ENCODE measurements around the gene OLFML2B.
"Not testable (repeated sequence)": the region's sequence is repeated elsewhere in the genome, so short reads cannot be mapped to it uniquely, and the experiment has no call there.

Gene OLFML2B

GRCh38 chr1:162035241-162035640, 11.6 kb upstream of the OLFML2B start:
- no peak for DNase-seq (ENCODE audit: low read depth)

- no peak for DNase-seq (ENCODE audit: low read depth)
Measured at GRCh38 chr1:162033428-162033827, 9.8 kb upstream of the OLFML2B start.

DNA sequence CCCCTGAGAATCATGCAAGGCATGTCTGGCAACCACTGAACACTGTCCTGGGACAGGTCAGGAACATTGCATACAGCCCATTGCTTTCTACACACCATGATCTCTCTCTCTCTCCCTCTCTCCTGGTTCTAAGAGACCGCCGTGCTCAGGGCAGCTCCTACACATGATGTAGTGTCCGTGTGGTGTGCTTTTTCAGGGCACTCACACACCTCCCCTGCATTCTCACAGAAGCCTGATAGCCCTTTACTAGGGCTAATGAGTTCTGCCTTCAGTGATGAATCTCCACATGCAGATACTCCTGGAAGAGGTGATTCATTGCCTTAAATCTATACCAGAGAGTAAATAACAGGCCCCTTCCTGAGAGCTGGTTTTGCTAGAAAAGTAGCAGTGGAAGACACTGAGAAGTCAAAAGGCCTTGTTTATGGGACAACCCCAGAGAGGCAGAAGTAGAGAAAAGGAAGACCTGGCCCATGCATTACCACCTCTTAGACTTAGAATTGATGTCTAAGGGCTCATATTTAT, 7.2 kb upstream of the OLFML2B start:
- DNase-seq (ENCODE audit: low read depth): no peak

DNA sequence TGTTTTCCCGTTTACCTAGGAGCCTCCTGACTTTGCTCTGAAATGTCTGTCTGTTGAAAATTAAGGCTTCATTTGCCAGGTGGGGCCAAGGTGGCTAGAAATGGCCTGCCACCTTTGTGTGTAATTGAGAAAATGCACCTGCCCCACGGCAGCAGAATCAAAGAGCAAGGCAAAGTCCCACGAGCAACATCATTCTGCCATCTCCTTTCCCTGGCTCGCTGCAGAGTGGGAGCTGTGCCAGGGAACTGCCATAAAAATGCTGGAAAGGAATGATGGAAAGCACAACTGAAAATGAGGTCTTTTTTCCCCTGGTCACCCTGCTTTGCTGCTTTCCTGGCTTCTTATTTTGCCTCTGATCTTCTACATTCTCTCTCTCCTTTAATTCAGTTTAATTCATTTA, 5.5 kb upstream of the OLFML2B start:
- DNase-seq (ENCODE audit: low read depth): no peak

DNA sequence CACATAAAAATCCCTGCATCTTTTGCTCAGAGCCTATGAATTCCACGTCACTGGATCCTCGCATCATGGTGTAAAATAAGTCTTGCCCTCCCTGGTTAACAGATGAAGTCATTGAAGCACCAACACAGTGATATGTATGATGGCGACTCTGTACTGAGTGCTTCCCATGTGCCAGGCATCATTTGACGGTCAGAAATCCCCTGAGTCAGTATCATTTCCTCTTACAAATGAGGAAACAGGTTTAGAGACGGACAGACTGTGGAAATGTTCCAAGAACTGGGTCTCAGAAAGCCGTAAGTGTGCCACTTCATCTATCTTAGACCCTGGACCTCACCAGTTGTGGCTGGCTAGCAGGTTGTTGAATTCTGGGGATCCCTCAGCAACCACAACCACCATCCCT, 5.1 kb upstream of the OLFML2B start:
- DNase-seq (ENCODE audit: low read depth): no peak

GRCh38 chr1:162026881-162027280, 3.2 kb upstream of the OLFML2B start:
- DNase-seq (ENCODE audit: low read depth): no peak

DNA sequence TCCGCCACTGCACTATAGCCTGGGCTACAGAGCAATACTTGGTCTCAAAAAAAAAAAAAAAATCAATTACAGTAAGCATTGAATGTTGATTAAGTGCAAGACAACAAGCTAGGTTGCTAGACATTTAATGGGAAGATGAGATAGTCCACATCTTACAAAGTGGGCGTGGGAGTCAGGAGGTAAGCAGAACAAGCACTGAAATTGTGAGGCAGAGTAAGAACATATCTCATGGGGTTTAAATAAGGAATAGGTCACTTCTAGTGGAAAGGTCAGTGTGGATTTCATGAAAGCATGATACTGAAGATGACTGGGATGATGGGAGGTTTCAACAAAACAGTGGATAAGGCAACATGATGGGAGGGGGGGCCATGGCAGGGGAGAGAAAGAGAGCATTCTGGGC, 1.9 kb upstream of the OLFML2B start:
- DNase-seq (ENCODE audit: low read depth): no peak

- DNase-seq (ENCODE audit: low read depth): no peak
Measured at GRCh38 chr1:162023181-162023546, 505 bp downstream of the OLFML2B start.

GRCh38 chr1:162022626-162023025, 1.0 kb downstream of the OLFML2B start:
- DNase-seq (ENCODE audit: low read depth): no peak

- no peak for DNase-seq (ENCODE audit: low read depth)
Measured at GRCh38 chr1:162021124-162021523, 2.5 kb downstream of the OLFML2B start.

- no peak for DNase-seq (ENCODE audit: low read depth)
Measured at GRCh38 chr1:162020150-162020549, 3.5 kb downstream of the OLFML2B start.

DNA sequence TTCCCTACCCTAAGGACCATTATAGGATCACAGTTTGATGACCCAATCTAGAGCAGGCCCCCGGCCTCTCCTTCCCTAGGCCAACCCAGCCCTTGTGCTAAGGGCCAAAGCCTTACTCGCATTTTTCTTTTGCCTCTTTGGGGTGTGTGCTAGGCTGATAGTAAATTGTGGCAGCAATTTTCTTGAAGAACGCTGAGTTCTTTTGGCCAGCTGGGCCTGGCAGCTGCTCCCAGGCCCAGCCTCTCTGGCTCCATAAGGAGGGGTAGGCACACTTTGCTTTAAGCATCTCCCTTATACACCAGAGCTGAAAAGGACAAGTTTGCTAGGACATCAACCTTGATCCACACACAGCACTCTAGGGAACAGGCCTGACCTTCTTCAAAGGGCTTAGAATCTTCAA, 4.2 kb downstream of the OLFML2B start:
- DNase-seq (ENCODE audit: low read depth): no peak

DNA sequence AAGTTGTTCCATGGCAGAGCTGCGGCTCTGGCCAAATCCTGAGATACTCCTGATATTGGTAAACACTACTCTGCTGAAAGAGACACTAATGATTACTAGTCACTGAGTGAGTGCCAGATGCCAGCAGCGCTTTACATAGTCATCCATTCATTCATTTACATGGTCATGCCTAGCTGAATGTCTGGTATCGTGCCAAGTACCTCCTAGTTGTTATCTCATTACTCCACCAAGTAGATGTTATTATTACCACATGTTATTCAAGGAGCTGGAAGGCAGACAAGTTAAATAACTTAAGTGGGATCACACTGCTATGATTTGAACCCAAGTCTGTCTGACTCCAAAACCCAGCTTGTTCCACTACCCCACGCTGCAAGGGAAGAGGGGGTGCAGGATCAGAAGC, 4.7 kb downstream of the OLFML2B start:
- no peak for DNase-seq (ENCODE audit: low read depth)

GRCh38 chr1:162018418-162018817, 5.3 kb downstream of the OLFML2B start:
- DNase-seq (ENCODE audit: low read depth): no peak

- DNase-seq (ENCODE audit: low read depth): not testable (repeated sequence)
Measured at GRCh38 chr1:162017791-162018190, 5.9 kb downstream of the OLFML2B start.

DNA sequence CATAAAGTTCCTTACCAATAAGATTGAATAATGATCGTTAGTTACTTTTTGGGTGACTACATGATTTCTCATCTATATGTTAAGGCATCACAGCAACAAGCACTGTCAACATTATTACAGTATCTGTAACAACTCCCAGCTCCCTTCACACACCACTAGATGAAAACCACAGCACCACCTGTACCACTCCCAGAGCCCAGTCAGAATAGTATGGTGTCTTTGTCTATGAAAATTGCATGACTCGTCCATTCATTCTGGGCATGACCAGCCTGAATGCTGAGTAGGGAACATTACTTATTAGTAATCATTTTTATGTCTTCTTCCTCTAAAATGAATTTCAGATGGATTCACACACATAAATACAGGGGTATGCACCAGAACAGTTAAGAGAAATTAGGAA, 7.0 kb downstream of the OLFML2B start:
- DNase-seq (ENCODE audit: low read depth): no peak

GRCh38 chr1:162015196-162015595, 8.5 kb downstream of the OLFML2B start:
- DNase-seq (ENCODE audit: low read depth): no peak

GRCh38 chr1:162014202-162014601, 9.5 kb downstream of the OLFML2B start:
- no peak for DNase-seq (ENCODE audit: low read depth)

GRCh38 chr1:162013289-162013688, 10.4 kb downstream of the OLFML2B start:
- no peak for DNase-seq (ENCODE audit: low read depth)

DNA sequence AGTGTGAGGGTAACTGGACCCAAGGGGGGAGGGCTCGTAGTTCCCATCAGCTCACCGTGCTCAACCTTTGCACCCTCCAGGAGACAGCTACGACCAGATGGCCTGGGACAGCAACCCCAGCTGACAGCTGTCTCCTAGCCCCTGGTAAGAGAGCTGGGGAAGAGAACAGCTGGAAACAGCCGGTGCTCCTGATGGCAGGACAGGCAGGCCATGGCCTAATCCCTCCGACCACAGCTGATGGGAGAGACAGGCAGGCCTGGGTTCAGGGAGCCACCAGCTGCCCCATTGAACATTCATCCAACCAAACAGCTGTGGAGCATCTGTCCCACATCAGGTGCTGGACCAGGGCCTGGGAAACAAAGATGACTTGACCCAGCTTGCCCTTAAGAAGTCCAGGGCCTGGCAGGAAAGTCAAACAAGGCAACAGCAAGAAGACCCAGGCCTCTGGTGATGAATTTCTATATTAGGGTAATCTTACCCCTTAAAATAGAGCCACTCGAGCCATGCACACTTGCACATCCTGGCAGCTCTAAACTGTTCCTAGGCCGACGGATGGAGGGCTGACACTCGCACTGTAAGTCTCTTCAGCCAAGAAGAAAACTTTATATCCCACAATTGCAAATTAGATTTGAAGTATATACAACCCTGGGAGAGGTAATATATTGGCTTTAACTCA, 12.2 kb downstream of the OLFML2B start:
- DNase-seq (ENCODE audit: low read depth): no peak

- DNase-seq (ENCODE audit: low read depth): no peak
Measured at GRCh38 chr1:162010175-162010506, 13.5 kb downstream of the OLFML2B start.

GRCh38 chr1:162009501-162010174, 14.0 kb downstream of the OLFML2B start:
- DNase-seq (ENCODE audit: low read depth): no peak

DNA sequence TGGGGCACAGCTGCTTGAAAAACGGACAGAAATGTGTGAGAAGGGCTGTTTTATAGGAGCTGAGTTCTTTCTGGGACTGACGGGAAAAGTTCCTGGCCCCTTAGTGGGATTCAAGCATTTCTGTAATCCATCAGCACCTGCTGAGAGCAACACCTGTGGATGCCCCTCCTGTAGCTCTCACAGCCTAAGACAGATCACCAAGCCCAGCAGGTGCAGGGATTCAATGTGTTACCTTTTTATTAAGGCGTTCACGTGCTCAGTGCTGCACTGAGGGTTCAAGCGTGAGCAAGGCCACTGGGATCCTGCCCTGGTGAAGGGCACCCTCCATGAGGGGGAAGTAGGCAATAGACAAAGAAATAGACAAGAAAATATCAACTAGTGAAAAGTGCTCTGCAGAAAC, 14.9 kb downstream of the OLFML2B start:
- DNase-seq (ENCODE audit: low read depth): no peak

DNA sequence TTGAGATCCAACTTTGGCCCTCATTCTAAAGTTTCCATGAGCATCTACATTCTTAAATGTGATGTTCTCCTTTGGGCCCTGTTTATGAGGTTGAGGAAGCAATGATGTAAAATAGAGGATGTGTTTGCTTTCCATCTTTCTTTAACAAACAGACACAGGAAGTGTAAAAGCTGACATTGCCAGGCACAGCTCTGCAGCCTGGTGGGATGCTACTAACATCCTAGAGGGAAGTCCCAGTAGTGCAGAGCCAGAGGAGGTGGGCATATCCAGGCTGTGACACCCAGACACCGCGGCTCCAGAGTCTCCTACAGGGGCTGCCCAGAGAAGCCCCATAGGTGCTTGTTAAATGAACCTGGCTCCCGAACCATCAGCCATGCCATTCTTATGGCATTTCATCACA, 16.2 kb downstream of the OLFML2B start:
- no peak for DNase-seq (ENCODE audit: low read depth)

Measured in stimulated activated CD8-positive, alpha-beta memory T cell treated with anti-CD3 and anti-CD28 coated beads, Interleukin-12 subunit alpha, Interleukin-12 subunit beta, amount 100 ng/mL, for 4 hours (primary cell).